ENCODE results near the gene HERC3.

HERC3 gene
- total RNA-seq: 10.5 reads per million, percentile 32 among the genes with 10 or more reads in this experiment

DNA sequence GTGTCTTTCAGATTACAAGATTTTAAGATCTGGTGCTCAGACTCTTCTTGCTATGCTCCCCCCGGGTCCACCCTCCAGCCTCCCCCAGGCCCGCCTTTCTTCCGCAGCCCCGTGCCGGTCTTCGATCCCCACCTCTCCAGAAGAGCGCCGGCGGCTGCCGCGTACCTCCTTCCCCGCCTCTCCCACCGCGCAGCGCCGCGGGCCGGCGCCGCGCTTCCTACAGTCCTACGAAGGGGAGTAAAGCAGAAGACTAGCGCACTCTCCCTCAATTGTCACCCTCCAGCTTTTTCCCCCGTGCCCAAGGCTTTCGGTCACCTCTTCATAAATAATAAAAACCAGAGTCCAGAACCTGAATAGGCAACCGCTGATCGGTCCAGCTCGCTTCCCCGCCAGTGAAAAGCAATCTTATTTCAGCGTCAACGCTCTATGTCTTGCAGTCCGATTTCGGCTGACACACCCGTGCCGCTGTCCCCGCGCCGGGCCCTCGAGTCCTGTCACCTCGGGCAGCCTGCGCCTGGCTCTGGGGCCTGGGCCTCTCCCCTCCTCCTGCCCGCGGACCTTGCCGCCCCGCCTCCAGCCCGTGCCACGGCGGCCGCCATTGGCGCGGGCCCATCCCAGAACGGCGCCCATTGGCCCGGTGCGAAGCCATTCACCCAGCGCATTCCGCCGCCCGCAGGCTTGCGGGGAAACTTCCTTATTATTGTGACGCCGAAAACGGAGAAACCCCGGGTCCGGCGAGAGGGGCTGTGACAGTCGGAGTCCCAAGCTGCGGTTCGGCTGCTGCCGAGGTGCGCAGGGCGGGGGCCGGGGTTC is at the start of gene HERC3:
HERC3 (plus strand) TSS at position 694 of the 813 bp plus-strand sequence. CDS start 13,344 bp downstream, outside the sequence.
- peak; percentile 84 for DNase-seq

- DNase-seq: no peak
Measured at GRCh38 chr4:88549815-88550214, 42.5 kb upstream of the HERC3 start.

DNA sequence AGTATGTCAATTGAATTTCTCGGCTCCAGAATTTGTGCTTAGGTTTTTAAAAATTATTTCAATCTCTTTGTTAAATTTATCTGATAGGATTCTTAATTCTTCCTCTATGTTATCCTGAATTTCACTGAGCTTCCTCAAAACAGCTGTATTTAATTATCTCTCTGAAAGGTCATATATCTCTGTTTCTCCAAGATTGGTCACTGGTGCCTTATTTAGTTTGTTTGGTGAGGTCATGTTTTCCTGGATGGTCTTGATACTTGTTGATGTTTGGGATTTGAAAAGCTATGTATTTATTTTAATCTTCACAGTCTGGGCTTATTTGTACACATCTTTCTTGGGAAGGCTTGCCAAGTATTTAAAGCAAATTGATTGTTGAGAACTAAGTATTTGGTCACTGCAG is 24.7 kb upstream of the HERC3 start:
- DNase-seq: no peak

- no peak for DNase-seq
Measured at GRCh38 chr4:88570001-88570400, 22.3 kb upstream of the HERC3 start.

DNA sequence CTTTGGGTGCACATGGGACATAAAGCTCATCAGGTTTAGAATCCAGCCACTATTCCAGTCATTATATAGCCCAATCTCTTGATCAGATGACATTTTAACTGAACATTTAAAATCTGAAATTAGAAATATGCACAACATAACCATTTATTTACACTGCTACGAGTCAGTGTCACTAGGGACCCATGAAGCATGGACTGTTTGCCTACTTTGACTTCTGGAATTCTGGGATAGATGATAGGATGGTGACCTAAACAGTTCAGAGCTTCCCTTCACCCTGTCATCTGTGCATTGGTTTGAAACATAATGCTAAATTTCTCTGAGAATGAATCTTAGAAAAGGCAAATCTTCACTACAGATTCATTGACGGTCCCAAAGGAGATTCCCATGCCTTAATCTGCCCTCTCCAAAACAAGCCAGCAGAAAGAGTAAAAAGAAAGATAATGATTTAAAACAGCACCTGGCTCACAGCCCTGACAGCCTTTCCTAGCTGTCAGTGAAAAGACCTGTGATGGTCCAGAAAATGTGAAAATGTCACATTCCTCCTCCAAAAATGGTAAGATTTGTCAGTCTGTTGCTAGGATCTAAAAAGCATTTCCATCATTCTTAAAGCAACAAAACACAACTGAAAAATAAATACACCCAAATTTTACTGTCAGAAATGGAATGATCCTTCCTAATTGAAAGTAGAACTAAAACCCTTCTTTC is 18.9 kb upstream of the HERC3 start:
- no peak for DNase-seq

GRCh38 chr4:88573995-88574394 is 18.3 kb upstream of the HERC3 start:
- DNase-seq: no peak

DNA sequence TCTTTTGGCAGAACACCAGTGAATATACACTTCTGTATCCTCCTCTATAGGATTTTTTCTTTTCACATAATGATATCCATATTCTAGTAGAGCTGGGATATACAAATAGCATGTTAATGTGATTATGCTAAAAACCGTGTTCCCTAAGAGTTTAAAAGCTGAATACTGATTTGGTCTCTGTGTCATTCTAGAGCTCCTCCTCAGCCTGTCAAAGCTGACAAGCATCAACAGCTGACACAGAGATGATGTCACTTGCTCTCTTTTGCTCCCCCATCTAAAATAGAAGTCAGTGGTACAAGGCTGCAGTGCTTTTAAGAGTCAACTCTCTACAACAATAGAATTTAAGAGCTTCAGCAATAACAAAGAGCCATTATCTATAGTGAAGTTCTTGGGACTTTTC is 17.1 kb upstream of the HERC3 start:
- no peak for DNase-seq

DNA sequence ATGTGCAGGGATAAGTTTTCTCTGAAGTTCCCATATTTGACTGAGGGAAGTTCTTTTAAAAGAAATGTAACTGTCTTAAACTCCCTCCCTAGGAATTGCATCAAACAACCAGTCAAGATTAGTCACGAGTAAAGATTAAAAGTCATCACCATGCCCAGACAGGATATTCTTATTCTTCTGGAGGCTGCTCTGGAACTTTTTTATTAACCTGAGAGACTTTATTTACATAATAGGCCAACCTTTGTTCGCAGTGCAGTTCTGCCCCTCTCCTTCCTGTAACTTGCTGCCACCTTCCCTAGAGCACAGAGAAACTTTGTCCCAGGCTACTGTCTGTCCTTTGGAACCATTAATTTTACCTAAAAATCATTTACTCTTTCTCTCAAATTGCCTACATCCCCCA is 9.8 kb upstream of the HERC3 start:
- no peak for DNase-seq

GRCh38 chr4:88583631-88584470 is 8.4 kb upstream of the HERC3 start:
- no peak for DNase-seq

GRCh38 chr4:88584471-88584900 is 7.8 kb upstream of the HERC3 start:
- DNase-seq: no peak

GRCh38 chr4:88585917-88586316 is 6.4 kb upstream of the HERC3 start:
- no peak for DNase-seq

DNA sequence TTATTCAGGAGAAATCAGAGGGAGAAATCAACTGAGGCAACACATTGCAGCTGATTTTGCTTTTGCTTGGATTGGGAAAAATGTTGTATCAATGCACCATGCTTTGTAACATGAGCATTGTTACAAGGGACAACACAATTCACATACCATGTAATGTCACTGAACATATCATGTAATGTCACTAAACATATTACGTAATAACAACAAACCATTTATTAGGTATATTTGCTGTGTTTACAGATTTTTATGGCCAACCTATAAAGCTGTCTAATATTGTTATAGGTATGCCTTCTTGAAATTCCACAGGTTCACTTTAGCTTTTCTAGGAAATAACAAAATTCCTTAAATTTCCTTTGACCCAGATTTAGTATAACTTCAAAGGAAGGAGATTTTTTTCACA is 5.0 kb upstream of the HERC3 start:
- DNase-seq: no peak

DNA sequence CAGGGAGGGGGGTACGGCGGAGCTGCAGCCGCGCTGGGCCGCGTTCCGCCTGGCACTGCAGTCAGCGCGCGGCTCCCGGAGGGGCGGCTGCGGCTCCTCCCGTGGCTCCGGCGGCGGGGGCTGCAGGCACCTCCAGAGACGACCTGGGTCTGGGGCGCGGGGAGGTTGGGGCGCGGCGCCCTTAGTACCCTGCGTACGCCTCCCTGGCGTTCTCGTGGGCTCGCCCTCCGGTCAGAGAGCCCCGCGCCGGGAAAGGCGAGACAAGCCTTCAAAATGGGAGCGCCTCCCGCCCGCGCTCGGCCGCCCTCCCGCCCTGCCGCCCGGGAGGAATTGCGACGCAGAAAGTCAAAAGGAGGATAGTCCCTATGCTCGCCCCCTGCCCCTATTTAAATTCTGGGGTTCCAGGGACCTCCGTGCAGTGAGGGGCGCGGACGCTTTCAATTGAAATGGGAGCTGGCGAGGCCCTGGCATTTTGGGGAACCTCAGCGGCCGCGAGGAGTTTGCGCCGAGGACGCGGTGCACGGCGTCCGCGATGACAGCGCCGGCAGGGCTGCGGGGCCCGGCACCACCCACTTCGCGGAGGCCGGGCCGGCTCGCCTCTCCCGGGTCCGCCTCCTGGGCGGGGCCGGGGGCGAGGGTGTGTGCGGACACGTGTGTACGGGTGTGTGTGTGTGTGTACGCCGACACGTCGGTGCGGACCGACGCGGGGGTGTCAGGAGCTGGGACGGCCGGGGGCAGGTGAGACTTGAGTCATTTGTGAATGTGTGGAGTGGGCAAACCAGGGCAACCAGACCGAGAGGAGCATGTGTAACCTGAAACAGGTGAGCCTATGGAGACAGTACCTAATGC is 544 bp downstream of the HERC3 start:
- peak; percentile 75 for DNase-seq

DNA sequence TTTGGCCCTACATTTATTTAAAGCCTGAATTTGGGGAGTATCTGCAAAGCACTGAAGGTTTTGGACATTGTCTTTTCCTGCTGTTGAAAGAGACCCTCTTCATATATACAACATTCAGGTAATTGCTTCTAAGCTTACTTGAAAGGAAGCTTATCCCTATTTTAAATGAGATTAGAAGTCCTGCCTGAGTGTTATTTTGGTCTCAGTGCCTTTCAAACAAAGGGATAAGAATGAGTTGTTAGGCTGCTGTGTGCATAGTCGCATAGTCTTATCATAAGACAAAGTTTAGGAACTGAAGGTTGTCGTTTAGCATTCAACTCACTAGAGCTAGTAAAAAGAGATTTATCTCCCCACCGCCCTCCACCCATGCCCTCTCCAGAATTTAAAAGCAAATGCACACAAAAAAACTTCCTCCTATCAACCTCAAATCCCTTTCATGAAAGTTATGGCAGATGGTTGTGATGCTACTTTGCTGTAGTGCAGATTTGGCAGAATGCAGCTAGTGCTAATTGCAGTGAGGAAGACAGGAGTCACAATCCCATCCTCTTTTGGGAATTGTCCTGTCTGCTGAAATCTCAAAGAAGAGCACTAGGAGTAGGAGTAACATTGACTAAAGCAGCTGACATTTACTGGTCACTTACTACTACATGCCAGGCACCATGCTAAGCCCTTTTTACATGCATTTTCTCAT is 5.8 kb downstream of the HERC3 start:
- DNase-seq: no peak

- DNase-seq: no peak
Measured at GRCh38 chr4:88599298-88599697, 7.0 kb downstream of the HERC3 start.

DNA sequence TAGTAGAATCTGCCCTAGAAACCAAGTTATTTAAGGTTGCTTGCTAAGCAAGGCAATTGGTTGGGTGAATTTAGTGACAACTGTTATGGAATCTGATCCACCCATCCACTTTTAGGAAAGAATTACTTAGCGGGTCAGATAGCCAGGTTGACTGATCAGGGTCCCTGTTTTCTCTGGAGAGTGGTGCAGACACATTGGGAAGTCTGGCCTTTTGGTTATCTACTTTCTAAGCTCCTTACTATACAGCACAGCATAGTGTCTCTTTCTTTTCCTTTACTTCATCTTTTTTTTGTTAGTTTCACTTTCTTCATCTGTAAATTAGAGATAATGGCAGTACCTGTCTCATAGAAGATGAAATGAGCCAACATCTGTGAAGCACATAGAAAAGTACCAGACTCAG is 7.4 kb downstream of the HERC3 start:
- DNase-seq: no peak

GRCh38 chr4:88600176-88600838 is 8.0 kb downstream of the HERC3 start:
- DNase-seq: no peak

GRCh38 chr4:88604978-88605678 is 12.8 kb downstream of the HERC3 start:
- DNase-seq: no peak

GRCh38 chr4:88605736-88606135 is 13.5 kb downstream of the HERC3 start:
- peak; percentile 9 for DNase-seq

DNA sequence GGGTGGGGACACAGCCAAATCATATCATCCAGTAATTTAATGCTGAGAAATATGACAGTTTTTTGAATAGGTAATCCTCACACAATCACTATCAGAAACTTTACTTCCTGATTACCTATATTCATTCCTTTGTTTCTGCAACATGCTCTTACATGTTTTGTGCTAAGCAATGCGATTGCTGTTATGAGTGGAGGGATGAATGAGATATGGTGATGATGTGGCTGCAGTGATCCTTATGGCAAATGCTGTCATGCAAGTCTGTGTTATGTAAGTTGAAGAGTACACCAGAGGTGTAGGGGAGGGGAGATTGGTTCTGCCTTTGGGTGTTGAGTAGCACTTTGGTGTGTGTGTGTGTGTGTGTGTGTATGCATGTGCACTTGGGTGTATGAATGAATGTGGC is 14.6 kb downstream of the HERC3 start:
- no peak for DNase-seq

All from effector CD4-positive, alpha-beta T cell (primary cell).